CD14-positive monocyte (primary cell): ENCODE results near the gene STAT3. TPM values are rescaled to one million over a fixed set of nuclear protein-coding genes. Genes with fewer than 3 reads are reported as not detected.
A peak's percentile ranks its signal among the peaks of the same experiment; 100 is the strongest.
"Not testable (repeated sequence)": the region's sequence is repeated elsewhere in the genome, so short reads cannot be mapped to it uniquely, and the experiment has no call there.

Experiments
- DNase-seq, 3 donors: peaks; one replicate each; pipeline ENCODE4 v3.0.0-alpha.2; 2011 to 2022
- H2AFZ ChIP-seq: 2 replicates; pipeline ENCODE4 v1.6.0; 2012; ENCODE audit warnings: mild to moderate bottlenecking, low read depth, low read length, inconsistent platforms; ENCODE audit not compliant: insufficient read depth, poor library complexity, severe bottlenecking
- H3K27ac ChIP-seq, 2 donors: 1 replicate in 1 of 2; 2 replicates in 1 of 2; pipeline ENCODE4 v1.5.1; 2012 to 2013; ENCODE audit warnings: low read length in 2 of 2, control low read depth in 1 of 2, inconsistent platforms in 1 of 2, low read depth in 1 of 2, mild to moderate bottlenecking in 1 of 2
- H3K27me3 ChIP-seq, 2 donors: one replicate each; pipeline versions ENCODE4 v1.6.0 to v1.6.1; 2011 to 2013; ENCODE audit warnings: low read length in 2 of 2; ENCODE audit not compliant: control insufficient read depth in 2 of 2, insufficient read depth in 2 of 2
- H3K36me3 ChIP-seq, 2 donors: replicated peaks in 1 of 2; 1 replicate in 1 of 2; 2 replicates in 1 of 2; pipeline versions ENCODE4 v1.5.1 to v1.6.1; 2012 to 2013; ENCODE audit warnings: low read length in 2 of 2, control low read depth in 1 of 2, inconsistent platforms in 1 of 2, mild to moderate bottlenecking in 1 of 2; ENCODE audit not compliant: insufficient read depth in 2 of 2, control insufficient read depth in 1 of 2
- H3K4me1 ChIP-seq, 2 donors: 1 replicate in 1 of 2; 2 replicates in 1 of 2; pipeline versions ENCODE4 v1.5.1 to v1.6.1; 2012 to 2013; ENCODE audit warnings: low read length in 2 of 2, control low read depth in 1 of 2, inconsistent platforms in 1 of 2, mild to moderate bottlenecking in 1 of 2, moderate library complexity in 1 of 2; ENCODE audit not compliant: insufficient read depth in 2 of 2, control insufficient read depth in 1 of 2
- H3K4me2 ChIP-seq: replicated peaks from 2 replicates; pipeline ENCODE3; 2012; ENCODE audit warnings: low read length, moderate library complexity, mild to moderate bottlenecking; ENCODE audit not compliant: poor library complexity, severe bottlenecking; ENCODE audit errors: extremely low read depth
- H3K4me3 ChIP-seq, 3 experiments: fragments of 200-600 bp in 1 of 3; sonication (generic) in 1 of 3; replicated peaks in 1 of 3; 1 replicate in 2 of 3; 2 replicates in 1 of 3; pipeline ENCODE4 v1.5.1; 2011 to 2013; ENCODE audit warnings: low read length in 3 of 3, mild to moderate bottlenecking in 3 of 3, control low read depth in 2 of 3, low read depth in 2 of 3, inconsistent platforms in 1 of 3, moderate library complexity in 1 of 3
- H3K79me2 ChIP-seq: 2 replicates; pipeline ENCODE4 v1.6.0; 2012; ENCODE audit warnings: mild to moderate bottlenecking, control low read depth, inconsistent platforms, low read length, moderate library complexity; ENCODE audit not compliant: insufficient read depth
- H3K9ac ChIP-seq: 2 replicates; pipeline ENCODE4 v1.6.0; 2017; ENCODE audit warnings: low read length, mild to moderate bottlenecking; ENCODE audit not compliant: insufficient read depth, poor library complexity, severe bottlenecking
- H3K9me3 ChIP-seq, 2 donors: replicated peaks in 1 of 2; 1 replicate in 1 of 2; 2 replicates in 1 of 2; pipeline versions ENCODE4 v1.5.1 to v1.6.1; 2012 to 2013; ENCODE audit warnings: low read length in 2 of 2, control low read depth in 1 of 2; ENCODE audit not compliant: control insufficient read depth in 1 of 2, insufficient read depth in 1 of 2
- H4K20me1 ChIP-seq: 2 replicates; pipeline ENCODE4 v1.6.0; 2012; ENCODE audit warnings: mild to moderate bottlenecking, low read length, control low read depth, moderate library complexity; ENCODE audit not compliant: insufficient read depth
- H3K27ac Mint-ChIP-seq, 7 donors: one replicate each; pipeline ENCODE4 v1.8.0; 2020; ENCODE audit warnings: mild to moderate bottlenecking in 7 of 7, mixed read lengths in 7 of 7, moderate library complexity in 6 of 7, inconsistent platforms in 2 of 7
- H3K27me3 Mint-ChIP-seq, 3 donors: one replicate each; pipeline ENCODE4 v1.8.0; 2021 to 2022; ENCODE audit warnings: low read depth in 3 of 3, mild to moderate bottlenecking in 3 of 3, mixed read lengths in 3 of 3, moderate library complexity in 3 of 3, inconsistent platforms in 1 of 3
- H3K36me3 Mint-ChIP-seq, 2 donors: one replicate each; pipeline ENCODE4 v1.8.0; 2020; ENCODE audit warnings: mixed read lengths in 2 of 2, inconsistent platforms in 1 of 2, mild to moderate bottlenecking in 1 of 2
- H3K4me1 Mint-ChIP-seq: one replicate; pipeline ENCODE4 v1.8.0; 2020; ENCODE audit warnings: mild to moderate bottlenecking, mixed read lengths
- H3K4me3 Mint-ChIP-seq, 2 donors: one replicate each; pipeline ENCODE4 v1.8.0; 2020; ENCODE audit warnings: mild to moderate bottlenecking in 2 of 2, mixed read lengths in 2 of 2, moderate library complexity in 1 of 2
- H3K9me3 Mint-ChIP-seq, 7 donors: one replicate each; pipeline ENCODE4 v1.8.0; 2020 to 2022; ENCODE audit warnings: mixed read lengths in 7 of 7, mild to moderate bottlenecking in 6 of 7, moderate library complexity in 6 of 7, inconsistent platforms in 2 of 7
- CTCF ChIP-seq: fragments of 200-600 bp; IDR thresholded peaks from one replicate; pipeline ENCODE4 v1.8.0; 2022; ENCODE audit warnings: antibody characterized with exemption, mild to moderate bottlenecking
- WGBS: methylation state at CpG from one replicate; pipeline ENCODE4 v1.1.5; 2013; ENCODE audit warnings: missing lambda C conversion rate; ENCODE audit not compliant: insufficient coverage; 5-methylcytosine and 5-hydroxymethylcytosine counted together
- intact Hi-C, 2 donors: fragments of 100-400 bp; cut with micrococcal nuclease; formaldehyde crosslinking; loops; one replicate each; pipeline versions ENCODE4 v1.15.0 to v1.15.1; 2023
- polyA plus RNA-seq, 3 donors: library from polyadenylated mRNA; depleted of rRNA in 1 of 3; unstranded in 2 of 3; stranded (reverse) in 1 of 3; fragments of 300-500 nt in 2 of 3; fragments of >200 nt in 1 of 3; fragmentation: Illumina TruSeq in 2 of 3; gene quantifications; 1 replicate in 2 of 3; 2 replicates in 1 of 3; pipeline ENCODE4 v1.2.3, GENCODE V29; 2012 to 2021

Gene STAT3
- polyA plus RNA-seq, 3 donors: 73.0 to 155 (median 110) TPM

GRCh38 chr17:42305543-42306384 is 82.5 kb downstream of the STAT3 start:
- Histone ChIP-seq H3K9ac (no peak overlapping the region), H2AFZ (no peak overlapping the region), H3K27ac (no peak overlapping the region), H3K79me2 (no peaks in the 10 kb centered on the region), H3K4me2 (no peak overlapping the region), H3K4me1 (peaks cover 0 to 3% of the 10 kb centered on the region in 2 donors), H3K36me3 (peaks cover 93 to 99% of the 10 kb centered on the region in 2 donors), H3K27me3 (no peaks in the 10 kb centered on the region), H3K4me3 (no peak overlapping the region), H3K9me3 (no peaks in the 10 kb centered on the region), H4K20me1 (peaks cover 92% of the 10 kb centered on the region)
- H3K36me3 Mint-ChIP-seq: peaks cover 92 to 99% of the 10 kb centered on the region in 2 donors
- H3K27me3 Mint-ChIP-seq: peaks cover 0 to 3% (median 3%) of the 10 kb centered on the region in 3 donors
- peak overlapping the region in 2 of 7 donors; percentile 70 for H3K27ac Mint-ChIP-seq
- peaks cover 0 to 3% (median 0%) of the 10 kb centered on the region in 7 donors for H3K9me3 Mint-ChIP-seq
- TF ChIP-seq CTCF: no peak
- no peak overlapping the region for H3K4me3 Mint-ChIP-seq
- peaks cover under 1% of the 10 kb centered on the region for H3K4me1 Mint-ChIP-seq
- 95% methylated on average over 7 of the region's 18 CpGs for WGBS
- intact Hi-C loops: no loop called here
- DNase-seq: no peak

- H3K4me1 Mint-ChIP-seq, DNase-seq, intact Hi-C loops, H3K4me3 Mint-ChIP-seq, H3K27me3 ChIP-seq, H3K4me2 ChIP-seq, H3K4me1 ChIP-seq, H3K4me3 ChIP-seq, H3K79me2 ChIP-seq, H3K27me3 Mint-ChIP-seq, H2AFZ ChIP-seq, H3K27ac ChIP-seq, H3K9me3 Mint-ChIP-seq, H3K9ac ChIP-seq, H3K9me3 ChIP-seq: not testable (repeated sequence)
- peak overlapping the region in 3 of 7 donors; percentile 3 to 70 (median 3) for H3K27ac Mint-ChIP-seq
- H3K36me3 ChIP-seq: peaks cover 87 to 93% of the 10 kb centered on the region in 2 donors
- H4K20me1 ChIP-seq: peaks cover 86% of the 10 kb centered on the region
- peaks cover 89 to 97% of the 10 kb centered on the region in 2 donors for H3K36me3 Mint-ChIP-seq
- WGBS: 93% methylated on average over 5 of the region's 6 CpGs
Observed at GRCh38 chr17:42305031-42305330, 83.3 kb downstream of the STAT3 start.
